HG03060 (cell line): Measurements from ENCODE around the gene LDB2.

Source experiments
- ATAC-seq: cut with Tn5 transposase; IDR thresholded peaks from one replicate; pipeline ENCODE4 v1.9.1; 2021; ENCODE audit warnings: low read depth, moderate number of reproducible peaks; ENCODE audit not compliant: unreplicated experiment

Gene LDB2

GRCh38 chr4:16692961-16693506 lies 205.4 kb downstream of the LDB2 start:
- ATAC-seq = no peak

- ATAC-seq = no peak
Observed at GRCh38 chr4:16692524-16692923, 205.9 kb downstream of the LDB2 start.

GRCh38 chr4:16692046-16692445 lies 206.4 kb downstream of the LDB2 start:
- ATAC-seq = no peak

GRCh38 chr4:16691450-16691849 lies 207.0 kb downstream of the LDB2 start:
- no peak for ATAC-seq

GRCh38 chr4:16687845-16688244 lies 210.6 kb downstream of the LDB2 start:
- no peak for ATAC-seq

GRCh38 chr4:16687011-16687410 lies 211.4 kb downstream of the LDB2 start:
- ATAC-seq = no peak

GRCh38 chr4:16686195-16686594 lies 212.2 kb downstream of the LDB2 start:
- no peak for ATAC-seq

- no peak for ATAC-seq
Observed at GRCh38 chr4:16685536-16685935, 212.9 kb downstream of the LDB2 start.

GRCh38 chr4:16684935-16685334 lies 213.5 kb downstream of the LDB2 start:
- no peak for ATAC-seq

GRCh38 chr4:16684097-16684496 lies 214.3 kb downstream of the LDB2 start:
- ATAC-seq = no peak

GRCh38 chr4:16682975-16683374 lies 215.5 kb downstream of the LDB2 start:
- ATAC-seq = no peak

- ATAC-seq = no peak
Observed at GRCh38 chr4:16677001-16677944, 221.2 kb downstream of the LDB2 start.

GRCh38 chr4:16676230-16676770 lies 222.1 kb downstream of the LDB2 start:
- no peak for ATAC-seq

GRCh38 chr4:16674082-16674481 lies 224.4 kb downstream of the LDB2 start:
- ATAC-seq = no peak

- no peak for ATAC-seq
Observed at GRCh38 chr4:16672421-16672820, 226.0 kb downstream of the LDB2 start.

GRCh38 chr4:16671741-16672140 lies 226.7 kb downstream of the LDB2 start:
- no peak for ATAC-seq

- no peak for ATAC-seq
Observed at GRCh38 chr4:16670727-16671126, 227.7 kb downstream of the LDB2 start.

GRCh38 chr4:16669036-16669435 lies 229.4 kb downstream of the LDB2 start:
- no peak for ATAC-seq

GRCh38 chr4:16668488-16668887 lies 230.0 kb downstream of the LDB2 start:
- no peak for ATAC-seq

- ATAC-seq = no peak
Observed at GRCh38 chr4:16667464-16667863, 231.0 kb downstream of the LDB2 start.

- no peak for ATAC-seq
Observed at GRCh38 chr4:16665942-16666551, 232.4 kb downstream of the LDB2 start.
